ENCODE data around the gene SCLT1. TPM values are rescaled to one million over a fixed set of nuclear protein-coding genes. Genes with fewer than 3 reads are reported as not detected.

The SCLT1 gene
- total and polyA plus RNA-seq, 5 donors from 2014 or later: 5.6 to 33.3 (median 7.5) TPM

DNA sequence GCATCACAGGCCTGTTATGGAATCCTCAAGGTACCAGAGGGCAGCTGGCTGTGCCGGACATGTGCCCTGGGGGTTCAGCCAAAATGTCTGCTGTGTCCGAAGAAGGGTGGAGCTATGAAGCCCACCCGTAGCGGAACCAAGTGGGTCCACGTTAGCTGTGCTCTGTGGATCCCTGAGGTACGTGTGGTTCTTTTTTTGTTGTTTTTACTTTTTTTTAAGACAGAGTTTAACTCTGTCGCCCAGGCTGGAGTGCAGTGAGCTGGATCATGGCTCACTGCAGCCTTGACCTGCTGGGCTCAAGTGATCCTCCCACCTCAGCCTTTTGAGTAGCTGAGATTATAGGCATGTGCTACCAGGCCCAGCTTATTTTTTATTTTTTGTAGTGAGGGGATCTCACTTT lies 237.7 kb downstream of the SCLT1 start:
- no peaks in the 10 kb centered on the region for H3K9me3 ChIP-seq (ENCODE audit: control insufficient read depth in 2 of 2, low read length in 2 of 2)
- Mint-ChIP-seq H3K4me3 (no peak overlapping the region), H3K27me3 (no peaks in the 10 kb centered on the region), H3K9me3 (no peaks in the 10 kb centered on the region), H3K4me1 (peaks cover 9 to 40% (median 26%) of the 10 kb centered on the region in 4 donors), H3K36me3 (peaks cover 54% of the 10 kb centered on the region), H3K27ac (no peak overlapping the region)
- DNase-seq: no peak
- peaks cover 15% of the 10 kb centered on the region for H3K4me1 ChIP-seq (ENCODE audit: control insufficient read depth, insufficient read depth, low read length, poor library complexity, severe bottlenecking)
- H3K27ac ChIP-seq (ENCODE audit: insufficient read depth, low read length, poor library complexity, severe bottlenecking): no peak overlapping the region
- ATAC-seq (ENCODE audit: low read depth in 2 of 2): no peak
- H3K27me3 ChIP-seq (ENCODE audit: control insufficient read depth, insufficient read depth, low read length): no peaks in the 10 kb centered on the region
- H3K4me3 ChIP-seq (ENCODE audit: low read depth, low read length): no peak overlapping the region
- peaks cover 85% of the 10 kb centered on the region for H3K36me3 ChIP-seq (ENCODE audit: control insufficient read depth, insufficient read depth, low read length)

GRCh38 chr4:128854433-128854832 lies 238.9 kb downstream of the SCLT1 start:
- H3K36me3 Mint-ChIP-seq: peaks cover 53% of the 10 kb centered on the region
- peak overlapping the region; percentile 33 to 91 (median 81) for H3K27ac Mint-ChIP-seq
- no peak overlapping the region for H3K4me3 Mint-ChIP-seq
- no peaks in the 10 kb centered on the region for H3K27me3 Mint-ChIP-seq
- H3K4me1 Mint-ChIP-seq: peaks cover 9 to 36% (median 24%) of the 10 kb centered on the region in 4 donors
- DNase-seq: peak in 2 of 3 donors; percentile 39 to 64
- Histone ChIP-seq H3K4me3 (ENCODE audit: low read depth, low read length) (peak overlapping the region; percentile 45), H3K9me3 (ENCODE audit: control insufficient read depth in 2 of 2, low read length in 2 of 2) (no peaks in the 10 kb centered on the region), H3K27me3 (ENCODE audit: control insufficient read depth, insufficient read depth, low read length) (no peaks in the 10 kb centered on the region), H3K36me3 (ENCODE audit: control insufficient read depth, insufficient read depth, low read length) (peaks cover 88% of the 10 kb centered on the region), H3K27ac (ENCODE audit: insufficient read depth, low read length, poor library complexity, severe bottlenecking) (peak overlapping the region; percentile 1), H3K4me1 (ENCODE audit: control insufficient read depth, insufficient read depth, low read length, poor library complexity, severe bottlenecking) (peaks cover 15% of the 10 kb centered on the region)
- no peaks in the 10 kb centered on the region for H3K9me3 Mint-ChIP-seq
- peak; percentile 65 to 84 for ATAC-seq (ENCODE audit: low read depth in 2 of 2)

GRCh38 chr4:128853741-128854140 lies 239.6 kb downstream of the SCLT1 start:
- ATAC-seq (ENCODE audit: low read depth in 2 of 2) (no peak), DNase-seq (no peak)
- H3K36me3 ChIP-seq (ENCODE audit: control insufficient read depth, insufficient read depth, low read length): peaks cover 88% of the 10 kb centered on the region
- peaks cover 50% of the 10 kb centered on the region for H3K36me3 Mint-ChIP-seq
- peaks cover 15% of the 10 kb centered on the region for H3K4me1 ChIP-seq (ENCODE audit: control insufficient read depth, insufficient read depth, low read length, poor library complexity, severe bottlenecking)
- peak overlapping the region; percentile 33 to 81 (median 61) for H3K27ac Mint-ChIP-seq
- no peak overlapping the region for H3K27ac ChIP-seq (ENCODE audit: insufficient read depth, low read length, poor library complexity, severe bottlenecking)
- H3K27me3 ChIP-seq (ENCODE audit: control insufficient read depth, insufficient read depth, low read length): no peaks in the 10 kb centered on the region
- H3K4me3 ChIP-seq (ENCODE audit: low read depth, low read length): no peak overlapping the region
- H3K9me3 ChIP-seq (ENCODE audit: control insufficient read depth in 2 of 2, low read length in 2 of 2): no peaks in the 10 kb centered on the region
- H3K27me3 Mint-ChIP-seq: no peaks in the 10 kb centered on the region
- no peaks in the 10 kb centered on the region for H3K9me3 Mint-ChIP-seq
- H3K4me1 Mint-ChIP-seq: peaks cover 9 to 33% (median 22%) of the 10 kb centered on the region in 4 donors
- H3K4me3 Mint-ChIP-seq: peak overlapping the region in 1 of 4 donors; percentile 2

DNA sequence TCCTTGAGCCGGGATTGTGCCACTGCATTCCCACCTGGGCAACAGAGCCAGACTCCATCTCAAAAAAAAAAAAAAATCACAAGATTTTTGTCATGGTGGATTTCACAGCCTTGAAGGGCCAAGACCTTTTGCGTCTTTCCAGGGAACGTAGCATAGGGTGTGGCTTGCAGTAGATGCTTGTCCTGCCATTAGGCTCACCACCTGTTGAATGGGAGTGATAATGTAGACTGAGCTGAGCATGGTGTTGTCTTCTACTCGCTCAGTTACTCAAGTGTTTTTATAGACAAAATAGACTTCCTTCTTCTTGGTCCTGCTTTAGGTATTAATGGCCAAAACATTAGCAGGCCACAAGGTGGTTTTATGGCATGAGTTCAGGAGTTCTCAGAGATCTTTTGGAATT lies 243.1 kb downstream of the SCLT1 start:
- Histone ChIP-seq H3K27me3 (ENCODE audit: control insufficient read depth, insufficient read depth, low read length) (no peaks in the 10 kb centered on the region), H3K4me3 (ENCODE audit: low read depth, low read length) (no peak overlapping the region), H3K9me3 (ENCODE audit: control insufficient read depth in 2 of 2, low read length in 2 of 2) (no peaks in the 10 kb centered on the region), H3K4me1 (ENCODE audit: control insufficient read depth, insufficient read depth, low read length, poor library complexity, severe bottlenecking) (peaks cover 15% of the 10 kb centered on the region), H3K27ac (ENCODE audit: insufficient read depth, low read length, poor library complexity, severe bottlenecking) (no peak overlapping the region), H3K36me3 (ENCODE audit: control insufficient read depth, insufficient read depth, low read length) (peaks cover 87% of the 10 kb centered on the region)
- H3K36me3 Mint-ChIP-seq: peaks cover 59% of the 10 kb centered on the region
- no peaks in the 10 kb centered on the region for H3K27me3 Mint-ChIP-seq
- H3K9me3 Mint-ChIP-seq: no peaks in the 10 kb centered on the region
- H3K4me3 Mint-ChIP-seq: no peak overlapping the region
- DNase-seq (no peak), ATAC-seq (ENCODE audit: low read depth in 2 of 2) (no peak)
- peak overlapping the region in 1 of 3 donors; percentile 35 for H3K27ac Mint-ChIP-seq
- peaks cover 9 to 31% (median 26%) of the 10 kb centered on the region in 4 donors for H3K4me1 Mint-ChIP-seq

GRCh38 chr4:128848461-128848860 lies 244.9 kb downstream of the SCLT1 start:
- no peak overlapping the region for H3K4me3 ChIP-seq (ENCODE audit: low read depth, low read length)
- Mint-ChIP-seq H3K27ac (peak overlapping the region in 2 of 3 donors; percentile 34 to 84), H3K4me1 (peaks cover 2 to 19% (median 15%) of the 10 kb centered on the region in 4 donors), H3K4me3 (no peak overlapping the region), H3K9me3 (no peaks in the 10 kb centered on the region), H3K36me3 (peaks cover 69% of the 10 kb centered on the region), H3K27me3 (no peaks in the 10 kb centered on the region)
- peaks cover 94% of the 10 kb centered on the region for H3K36me3 ChIP-seq (ENCODE audit: control insufficient read depth, insufficient read depth, low read length)
- no peak for DNase-seq
- H3K27me3 ChIP-seq (ENCODE audit: control insufficient read depth, insufficient read depth, low read length): no peaks in the 10 kb centered on the region
- no peak overlapping the region for H3K27ac ChIP-seq (ENCODE audit: insufficient read depth, low read length, poor library complexity, severe bottlenecking)
- H3K4me1 ChIP-seq (ENCODE audit: control insufficient read depth, insufficient read depth, low read length, poor library complexity, severe bottlenecking): no peaks in the 10 kb centered on the region
- no peak for ATAC-seq (ENCODE audit: low read depth in 2 of 2)
- H3K9me3 ChIP-seq (ENCODE audit: control insufficient read depth in 2 of 2, low read length in 2 of 2): no peaks in the 10 kb centered on the region

GRCh38 chr4:128847082-128847724 lies 246.1 kb downstream of the SCLT1 start:
- peak overlapping the region in 1 of 3 donors; percentile 80 for H3K27ac Mint-ChIP-seq
- H3K4me1 ChIP-seq (ENCODE audit: control insufficient read depth, insufficient read depth, low read length, poor library complexity, severe bottlenecking): no peaks in the 10 kb centered on the region
- H3K4me3 Mint-ChIP-seq: no peak overlapping the region
- H3K27me3 Mint-ChIP-seq: no peaks in the 10 kb centered on the region
- no peak for ATAC-seq (ENCODE audit: low read depth in 2 of 2)
- no peak overlapping the region for H3K27ac ChIP-seq (ENCODE audit: insufficient read depth, low read length, poor library complexity, severe bottlenecking)
- H3K4me3 ChIP-seq (ENCODE audit: low read depth, low read length): no peak overlapping the region
- no peaks in the 10 kb centered on the region for H3K9me3 Mint-ChIP-seq
- H3K9me3 ChIP-seq (ENCODE audit: control insufficient read depth in 2 of 2, low read length in 2 of 2): no peaks in the 10 kb centered on the region
- no peaks in the 10 kb centered on the region for H3K27me3 ChIP-seq (ENCODE audit: control insufficient read depth, insufficient read depth, low read length)
- peaks cover 4 to 21% (median 15%) of the 10 kb centered on the region in 4 donors for H3K4me1 Mint-ChIP-seq
- DNase-seq: no peak
- peaks cover 65% of the 10 kb centered on the region for H3K36me3 Mint-ChIP-seq
- H3K36me3 ChIP-seq (ENCODE audit: control insufficient read depth, insufficient read depth, low read length): peaks cover 91% of the 10 kb centered on the region

DNA sequence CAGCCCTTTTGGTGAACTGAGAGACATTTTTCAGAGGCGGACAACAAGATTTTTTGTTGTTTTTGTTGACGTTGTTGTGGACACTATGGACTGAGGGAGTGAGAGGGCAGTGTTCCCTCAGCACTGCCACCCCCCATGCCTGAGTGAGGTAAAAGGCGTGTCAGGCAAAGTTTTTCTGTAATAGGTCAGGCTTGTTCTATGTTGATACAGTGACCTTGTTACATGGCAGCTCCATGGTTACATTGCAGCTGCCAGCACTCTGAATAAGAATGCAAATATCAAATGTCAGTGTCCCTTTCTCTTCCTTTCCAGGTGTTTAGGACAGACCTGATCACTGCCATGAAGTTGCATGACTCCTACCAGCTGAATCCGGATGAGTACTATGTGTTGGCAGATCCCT lies 247.3 kb downstream of the SCLT1 start:
- Histone ChIP-seq H3K4me3 (ENCODE audit: low read depth, low read length) (no peak overlapping the region), H3K36me3 (ENCODE audit: control insufficient read depth, insufficient read depth, low read length) (peaks cover 85% of the 10 kb centered on the region), H3K4me1 (ENCODE audit: control insufficient read depth, insufficient read depth, low read length, poor library complexity, severe bottlenecking) (no peaks in the 10 kb centered on the region), H3K9me3 (ENCODE audit: control insufficient read depth in 2 of 2, low read length in 2 of 2) (no peaks in the 10 kb centered on the region), H3K27me3 (ENCODE audit: control insufficient read depth, insufficient read depth, low read length) (no peaks in the 10 kb centered on the region), H3K27ac (ENCODE audit: insufficient read depth, low read length, poor library complexity, severe bottlenecking) (no peak overlapping the region)
- no peak overlapping the region for H3K4me3 Mint-ChIP-seq
- DNase-seq: no peak
- no peaks in the 10 kb centered on the region for H3K27me3 Mint-ChIP-seq
- H3K27ac Mint-ChIP-seq: peak overlapping the region; percentile 32 to 73 (median 42)
- no peaks in the 10 kb centered on the region for H3K9me3 Mint-ChIP-seq
- ATAC-seq (ENCODE audit: low read depth in 2 of 2): no peak
- H3K4me1 Mint-ChIP-seq: peaks cover 8 to 26% (median 14%) of the 10 kb centered on the region in 4 donors
- peaks cover 63% of the 10 kb centered on the region for H3K36me3 Mint-ChIP-seq

DNA sequence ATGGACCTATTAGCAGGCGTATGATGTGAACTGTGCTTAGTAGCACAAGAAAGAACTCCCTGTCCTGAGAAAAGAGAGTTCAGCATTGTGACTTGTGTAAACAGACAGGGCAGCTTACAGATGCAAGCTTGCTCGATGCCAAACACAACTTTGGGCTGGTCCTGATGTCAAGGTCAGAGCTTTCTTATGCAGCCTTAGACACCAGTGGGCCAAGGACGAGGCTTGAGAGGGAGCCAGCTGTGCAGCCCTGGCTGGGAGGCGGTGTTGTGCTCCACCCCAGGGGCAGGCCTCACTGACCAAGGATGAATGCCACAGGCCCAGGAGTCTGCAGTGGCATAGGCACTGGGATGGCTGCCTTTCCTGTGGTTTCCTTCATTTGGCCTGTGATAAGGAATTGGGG lies 248.4 kb downstream of the SCLT1 start:
- Histone ChIP-seq H3K27ac (ENCODE audit: insufficient read depth, low read length, poor library complexity, severe bottlenecking) (no peak overlapping the region), H3K36me3 (ENCODE audit: control insufficient read depth, insufficient read depth, low read length) (peaks cover 74% of the 10 kb centered on the region), H3K4me1 (ENCODE audit: control insufficient read depth, insufficient read depth, low read length, poor library complexity, severe bottlenecking) (peaks cover 6% of the 10 kb centered on the region), H3K9me3 (ENCODE audit: control insufficient read depth in 2 of 2, low read length in 2 of 2) (no peaks in the 10 kb centered on the region), H3K4me3 (ENCODE audit: low read depth, low read length) (no peak overlapping the region), H3K27me3 (ENCODE audit: control insufficient read depth, insufficient read depth, low read length) (no peaks in the 10 kb centered on the region)
- Mint-ChIP-seq H3K36me3 (peaks cover 60% of the 10 kb centered on the region), H3K4me1 (peaks cover 15 to 33% (median 23%) of the 10 kb centered on the region in 4 donors), H3K27me3 (no peaks in the 10 kb centered on the region), H3K27ac (no peak overlapping the region), H3K9me3 (no peaks in the 10 kb centered on the region), H3K4me3 (no peak overlapping the region)
- ATAC-seq (ENCODE audit: low read depth in 2 of 2): no peak
- no peak for DNase-seq
